Skeletal muscle tissue (tissue), 4 donors: Measurements from ENCODE around the gene OXGR1. TPM values are rescaled to one million over a fixed set of nuclear protein-coding genes. Genes with fewer than 3 reads are reported as not detected.
"Not testable (repeated sequence)": the region's sequence is repeated elsewhere in the genome, so short reads cannot be mapped to it uniquely, and the experiment has no call there.

Source experiments
- H3K27ac ChIP-seq: one replicate; pipeline ENCODE4 v1.7.0; 2013; ENCODE audit warnings: mild to moderate bottlenecking, low read depth, low read length, inconsistent platforms
- H3K27me3 ChIP-seq, 3 donors: one replicate each; pipeline ENCODE4 v1.7.0; 2013; ENCODE audit warnings: low read length in 3 of 3; ENCODE audit not compliant: control insufficient read depth in 3 of 3, insufficient read depth in 3 of 3
- H3K36me3 ChIP-seq, 3 donors: one replicate each; pipeline ENCODE4 v1.7.0; 2013; ENCODE audit warnings: low read length in 3 of 3; ENCODE audit not compliant: control insufficient read depth in 3 of 3, insufficient read depth in 3 of 3
- H3K4me1 ChIP-seq, 3 donors: one replicate each; pipeline ENCODE4 v1.7.0; 2013; ENCODE audit warnings: low read length in 3 of 3, mild to moderate bottlenecking in 3 of 3; ENCODE audit not compliant: control insufficient read depth in 3 of 3, insufficient read depth in 3 of 3
- H3K4me3 ChIP-seq, 3 donors: one replicate each; pipeline ENCODE4 v1.7.0; 2013; ENCODE audit warnings: low read length in 3 of 3
- H3K9ac ChIP-seq, 3 donors: one replicate each; pipeline ENCODE4 v1.7.0; 2013; ENCODE audit warnings: low read length in 3 of 3, mild to moderate bottlenecking in 3 of 3, moderate library complexity in 2 of 3, low read depth in 1 of 3
- H3K9me3 ChIP-seq, 3 donors: one replicate each; pipeline ENCODE4 v1.7.0; 2013; ENCODE audit warnings: low read length in 3 of 3; ENCODE audit not compliant: control insufficient read depth in 3 of 3
- total RNA-seq: library from RNA; depleted of rRNA; stranded (reverse); fragments of >200 nt; gene quantifications from one replicate; pipeline ENCODE4 v1.2.3, GENCODE V29; 2014
- donor health status: Osteomylitis.

The OXGR1 gene
- total RNA-seq, 1 donor from 2014 or later: under 0.01 TPM

GRCh38 chr13:96996107-96996506 lies 1.8 kb upstream of the OXGR1 start:
- Histone ChIP-seq H3K27ac (no peak overlapping the region), H3K27me3 (peaks cover 5 to 19% (median 18%) of the 10 kb centered on the region in 3 donors), H3K4me1 (peaks cover 0 to 7% (median 5%) of the 10 kb centered on the region in 3 donors), H3K36me3 (no peaks in the 10 kb centered on the region), H3K9ac (no peak overlapping the region), H3K4me3 (no peak overlapping the region), H3K9me3 (no peaks in the 10 kb centered on the region)

DNA sequence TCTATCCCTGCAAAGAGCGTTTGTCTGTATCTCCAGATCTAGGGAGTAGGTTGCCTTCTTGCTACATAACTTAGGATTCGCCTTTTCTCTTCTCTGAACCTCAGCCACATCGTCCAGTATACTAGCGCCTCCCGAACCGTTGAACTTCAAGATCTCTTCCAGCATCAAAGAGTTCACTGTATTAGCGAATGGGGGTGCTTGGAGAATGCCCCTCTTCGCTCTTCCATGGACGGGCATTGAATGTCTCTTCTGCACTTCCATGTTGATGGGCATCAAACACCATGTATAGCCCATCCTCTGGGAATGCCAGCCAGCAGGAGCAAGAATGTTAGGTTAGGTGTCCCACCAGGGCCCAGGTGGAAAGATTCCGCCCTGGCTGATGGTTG lies 575 bp upstream of the OXGR1 start:
- Histone ChIP-seq H3K27me3 (peaks cover 5 to 19% (median 18%) of the 10 kb centered on the region in 3 donors), H3K4me1 (peaks cover 0 to 7% (median 5%) of the 10 kb centered on the region in 3 donors), H3K27ac (no peak overlapping the region), H3K9ac (no peak overlapping the region), H3K9me3 (no peaks in the 10 kb centered on the region), H3K4me3 (peak overlapping the region in 1 of 3 donors; percentile 57), H3K36me3 (no peaks in the 10 kb centered on the region)

DNA sequence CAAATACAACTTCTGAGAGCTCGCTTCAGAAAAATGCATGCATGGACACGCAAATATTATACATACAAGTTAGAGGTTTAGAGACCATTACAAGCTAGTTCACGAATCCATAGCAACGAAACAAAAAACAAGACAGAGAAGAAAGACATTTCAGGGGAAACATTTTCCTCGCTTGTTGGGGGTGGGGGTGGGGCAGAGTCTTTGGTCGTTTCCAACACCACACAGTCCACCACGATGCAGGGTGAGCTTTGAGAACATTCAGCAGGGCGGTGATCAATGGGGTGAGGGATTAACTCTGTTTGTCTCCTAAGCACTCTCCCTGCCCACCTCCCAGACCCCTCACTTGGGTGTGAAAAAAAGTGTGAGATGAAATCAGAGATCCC lies 651 bp downstream of the OXGR1 start:
- no peaks in the 10 kb centered on the region for H3K36me3 ChIP-seq
- peaks cover 5 to 19% (median 18%) of the 10 kb centered on the region in 3 donors for H3K27me3 ChIP-seq
- H3K27ac ChIP-seq: no peak overlapping the region
- peak overlapping the region in 1 of 3 donors; percentile 17 for H3K9ac ChIP-seq
- peaks cover 0 to 7% (median 5%) of the 10 kb centered on the region in 3 donors for H3K4me1 ChIP-seq
- peak overlapping the region; percentile 57 to 59 (median 59) for H3K4me3 ChIP-seq
- no peaks in the 10 kb centered on the region for H3K9me3 ChIP-seq

DNA sequence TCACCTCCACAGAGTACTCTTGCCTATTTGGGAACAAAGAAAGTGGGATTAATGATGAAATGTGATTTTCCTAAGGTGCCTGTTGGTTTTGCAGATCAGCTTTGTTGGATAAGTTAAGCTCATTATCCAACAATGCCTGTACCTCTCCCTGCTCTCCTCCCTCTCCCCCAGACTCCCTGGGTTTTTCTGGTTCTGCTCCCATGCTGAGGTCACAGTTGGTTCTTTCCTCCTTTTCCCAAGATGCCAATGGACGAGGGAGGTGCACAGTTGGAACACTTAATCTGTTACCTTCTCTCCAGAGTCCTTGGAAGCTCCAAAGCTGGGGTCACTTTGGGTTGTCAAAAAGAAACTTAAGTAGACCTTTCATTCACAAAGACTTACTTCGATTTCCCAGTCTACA lies 1.6 kb downstream of the OXGR1 start:
- H3K4me1 ChIP-seq: peaks cover 0 to 7% (median 5%) of the 10 kb centered on the region in 3 donors
- peaks cover 5 to 19% (median 18%) of the 10 kb centered on the region in 3 donors for H3K27me3 ChIP-seq
- no peaks in the 10 kb centered on the region for H3K9me3 ChIP-seq
- H3K9ac ChIP-seq: no peak overlapping the region
- no peak overlapping the region for H3K4me3 ChIP-seq
- H3K36me3 ChIP-seq: no peaks in the 10 kb centered on the region
- no peak overlapping the region for H3K27ac ChIP-seq

- no peaks in the 10 kb centered on the region for H3K36me3 ChIP-seq
- H3K9ac ChIP-seq: no peak overlapping the region
- H3K9me3 ChIP-seq: no peaks in the 10 kb centered on the region
- no peak overlapping the region for H3K4me3 ChIP-seq
- peaks cover 5 to 19% (median 16%) of the 10 kb centered on the region in 3 donors for H3K27me3 ChIP-seq
- H3K27ac ChIP-seq: no peak overlapping the region
- peaks cover 0 to 7% (median 5%) of the 10 kb centered on the region in 3 donors for H3K4me1 ChIP-seq
These were observed 3.2 kb downstream of the OXGR1 start for GRCh38 chr13:96991072-96991471.

GRCh38 chr13:96988441-96988840 lies 5.8 kb downstream of the OXGR1 start:
- Histone ChIP-seq H3K9me3 (no peaks in the 10 kb centered on the region), H3K9ac (no peak overlapping the region), H3K27ac (no peak overlapping the region), H3K36me3 (no peaks in the 10 kb centered on the region), H3K4me1 (peaks cover 0 to 3% (median under 1%) of the 10 kb centered on the region in 3 donors), H3K4me3 (no peak overlapping the region), H3K27me3 (peaks cover 0 to 4% (median 3%) of the 10 kb centered on the region in 3 donors)

GRCh38 chr13:96984051-96984508 lies 10.2 kb downstream of the OXGR1 start:
- Histone ChIP-seq H3K36me3 (no peaks in the 10 kb centered on the region), H3K4me1 (peaks cover 0 to 6% (median 4%) of the 10 kb centered on the region in 3 donors), H3K9ac (no peak overlapping the region), H3K4me3 (peak overlapping the region in 2 of 3 donors; percentile 8 to 20), H3K27ac (no peak overlapping the region), H3K27me3 (no peaks in the 10 kb centered on the region), H3K9me3 (peaks cover 0 to 3% (median 0%) of the 10 kb centered on the region in 3 donors)

DNA sequence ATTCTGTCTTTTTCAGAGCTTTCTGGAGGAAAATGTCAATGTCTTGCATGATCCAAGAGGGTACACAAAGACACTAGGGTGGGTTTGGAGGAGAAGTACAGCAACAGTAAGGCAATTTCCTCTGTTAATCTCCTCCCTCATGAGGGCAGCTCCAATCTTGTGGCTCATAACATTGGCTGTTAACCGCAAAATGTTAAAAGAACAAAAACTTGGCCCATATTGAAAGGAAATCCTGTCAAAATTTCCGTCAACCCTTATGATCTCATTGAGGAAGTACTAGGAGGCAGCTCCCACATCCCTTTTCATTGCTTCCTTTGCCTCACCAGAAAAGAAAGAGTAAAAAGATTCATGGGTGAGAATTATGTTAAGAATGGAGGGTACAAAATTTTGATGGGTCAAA lies 11.6 kb downstream of the OXGR1 start:
- no peak overlapping the region for H3K27ac ChIP-seq
- H3K4me3 ChIP-seq: peak overlapping the region in 1 of 3 donors; percentile 34
- no peaks in the 10 kb centered on the region for H3K27me3 ChIP-seq
- H3K4me1 ChIP-seq: peaks cover 0 to 6% (median 4%) of the 10 kb centered on the region in 3 donors
- H3K9ac ChIP-seq: no peak overlapping the region
- peaks cover 0 to 6% (median 0%) of the 10 kb centered on the region in 3 donors for H3K9me3 ChIP-seq
- H3K36me3 ChIP-seq: no peaks in the 10 kb centered on the region

GRCh38 chr13:96979861-96980260 lies 14.4 kb downstream of the OXGR1 start:
- not testable (repeated sequence) for H3K9ac ChIP-seq, H3K4me3 ChIP-seq, H3K9me3 ChIP-seq, H3K27me3 ChIP-seq, H3K36me3 ChIP-seq, H3K4me1 ChIP-seq, H3K27ac ChIP-seq

- Histone ChIP-seq H3K4me1 (no peaks in the 10 kb centered on the region), H3K27ac (no peak overlapping the region), H3K9ac (no peak overlapping the region), H3K36me3 (no peaks in the 10 kb centered on the region), H3K27me3 (no peaks in the 10 kb centered on the region), H3K9me3 (peaks cover 3 to 18% (median 6%) of the 10 kb centered on the region in 3 donors), H3K4me3 (no peak overlapping the region)
These were observed 26.2 kb downstream of the OXGR1 start for GRCh38 chr13:96968027-96968426.
